IMR-90 (cell line): ENCODE measurements around the gene PAQR9. TPM values are rescaled to one million over a fixed set of nuclear protein-coding genes. Genes with fewer than 3 reads are reported as not detected.

Experiments used
- ATAC-seq: fragments of 200-7000 bp; cut with Tn5 transposase; 2 replicates; pipeline ENCODE4 v1.9.1; 2020; ENCODE audit warnings: low read depth, mild to moderate bottlenecking, moderate library complexity
- BruUV-seq: library from RNA; stranded (reverse); fragments of 400-500 nt; replicated peaks from 2 replicates; lab custom pipeline; 2021; lab: Mats Ljungman, UMichigan
- CTCF ChIA-PET: fragments of 300-600 bp; formaldehyde crosslinking; extraction: SDS; loops from one replicate; lab custom pipeline; 2021; ENCODE audit warnings: antibody characterized with exemption; lab: Yijun Ruan, JAX
- POLR2A ChIA-PET: fragments of 300-600 bp; sonication (Branson Sonifier 250); formaldehyde crosslinking; loops from one replicate; lab custom pipeline; 2022; ENCODE audit warnings: antibody characterized with exemption; ENCODE audit not compliant: unreplicated experiment; lab: Charles Lee
- DNase-seq: peaks from one replicate; pipeline ENCODE4 v3.0.0; 2013
- H2AFZ ChIP-seq: replicated peaks from 2 replicates; pipeline ENCODE3; 2013; ENCODE audit warnings: low read length, mild to moderate bottlenecking; ENCODE audit not compliant: poor library complexity
- H2AK5ac ChIP-seq: 2 replicates; pipeline ENCODE4 v1.6.1; 2013; ENCODE audit warnings: low read depth, low read length, inconsistent platforms
- H2AK9ac ChIP-seq: replicated peaks from 2 replicates; pipeline ENCODE3; 2013; ENCODE audit warnings: mild to moderate bottlenecking, low read depth, low read length, moderate library complexity; ENCODE audit not compliant: poor library complexity
- H2BK120ac ChIP-seq: 2 replicates; pipeline ENCODE4 v1.6.1; 2013; ENCODE audit warnings: low read depth, low read length, inconsistent platforms
- H2BK15ac ChIP-seq: 3 replicates; pipeline ENCODE4 v1.6.1; 2013; ENCODE audit warnings: low read depth, low read length, inconsistent platforms
- H2BK20ac ChIP-seq: 2 replicates; pipeline ENCODE4 v1.6.1; 2013; ENCODE audit warnings: low read depth, mild to moderate bottlenecking, inconsistent platforms, low read length, moderate library complexity
- H2BK5ac ChIP-seq: 2 replicates; pipeline ENCODE4 v1.6.1; 2013; ENCODE audit warnings: mild to moderate bottlenecking, low read depth, low read length, inconsistent platforms; ENCODE audit not compliant: poor library complexity, severe bottlenecking
- H3K14ac ChIP-seq: replicated peaks from 2 replicates; pipeline ENCODE4 v1.6.1; 2013; ENCODE audit warnings: low read depth, low read length, inconsistent platforms
- H3K18ac ChIP-seq: 2 replicates; pipeline ENCODE4 v1.6.1; 2013; ENCODE audit warnings: low read depth, low read length, control low read depth
- H3K23ac ChIP-seq: 2 replicates; pipeline ENCODE4 v1.6.1; 2013; ENCODE audit warnings: low read depth, low read length, inconsistent platforms
- H3K27ac ChIP-seq: 2 replicates; pipeline ENCODE4 v1.5.1; 2013; ENCODE audit warnings: mild to moderate bottlenecking, control low read depth, low read length; ENCODE audit not compliant: insufficient read depth
- H3K27me3 ChIP-seq: 2 replicates; pipeline ENCODE4 v1.6.1; 2013; ENCODE audit warnings: low read length; ENCODE audit not compliant: control insufficient read depth, insufficient read depth
- H3K36me3 ChIP-seq: 2 replicates; pipeline ENCODE4 v1.6.1; 2013; ENCODE audit warnings: low read length, mixed read lengths; ENCODE audit not compliant: control insufficient read depth, insufficient read depth
- H3K4ac ChIP-seq: 2 replicates; pipeline ENCODE4 v1.6.1; 2013; ENCODE audit warnings: low read depth, low read length, inconsistent platforms
- H3K4me1 ChIP-seq: 2 replicates; pipeline ENCODE4 v1.6.1; 2013; ENCODE audit warnings: low read length, mixed read lengths; ENCODE audit not compliant: control insufficient read depth, insufficient read depth
- H3K4me2 ChIP-seq: 2 replicates; pipeline ENCODE4 v1.6.1; 2013; ENCODE audit warnings: low read depth, mild to moderate bottlenecking, control low read depth, low read length, moderate library complexity
- H3K4me3 ChIP-seq: 2 replicates; pipeline ENCODE4 v1.5.1; 2013; ENCODE audit warnings: low read depth, mild to moderate bottlenecking, control low read depth, low read length, moderate library complexity; ENCODE audit not compliant: insufficient read depth
- H3K56ac ChIP-seq: 2 replicates; pipeline ENCODE4 v1.6.1; 2013; ENCODE audit warnings: low read length, inconsistent platforms; ENCODE audit not compliant: insufficient read depth; ENCODE audit errors: extremely low read depth
- H3K79me1 ChIP-seq, 2 experiments: 2 replicates each; pipeline ENCODE4 v1.6.1; 2013; ENCODE audit warnings: low read length in 2 of 2, inconsistent platforms in 1 of 2, low read depth in 1 of 2
- H3K9ac ChIP-seq: 2 replicates; pipeline ENCODE4 v1.6.1; 2013; ENCODE audit warnings: low read depth, low read length, control low read depth
- H3K9me1 ChIP-seq: 2 replicates; pipeline ENCODE4 v1.6.1; 2013; ENCODE audit warnings: low read length, inconsistent platforms; ENCODE audit not compliant: insufficient read depth
- H3K9me3 ChIP-seq: 2 replicates; pipeline ENCODE4 v1.6.1; 2013; ENCODE audit warnings: low read length; ENCODE audit not compliant: control insufficient read depth, insufficient read depth
- H4K20me1 ChIP-seq: 2 replicates; pipeline ENCODE4 v1.6.1; 2013; ENCODE audit warnings: low read length, inconsistent platforms; ENCODE audit not compliant: insufficient read depth
- H4K5ac ChIP-seq: 2 replicates; pipeline ENCODE4 v1.6.1; 2013; ENCODE audit warnings: mild to moderate bottlenecking, low read depth, low read length, control low read depth
- H4K8ac ChIP-seq, 2 experiments: 2 replicates each; pipeline ENCODE4 v1.6.1; 2013; ENCODE audit warnings: low read depth in 2 of 2, low read length in 2 of 2, control low read depth in 1 of 2, inconsistent platforms in 1 of 2
- H4K91ac ChIP-seq: 2 replicates; pipeline ENCODE4 v1.6.1; 2013; ENCODE audit warnings: low read depth, low read length, inconsistent platforms; ENCODE audit not compliant: insufficient read depth
- BHLHE40 ChIP-seq: fragments of 150-350 bp; IDR thresholded peaks from 2 replicates; pipeline ENCODE4 v1.6.1; 2016; ENCODE audit warnings: mild to moderate bottlenecking, low read depth, low read length
- CEBPB ChIP-seq: IDR thresholded peaks from 2 replicates; pipeline ENCODE4 v1.6.1; 2012; ENCODE audit warnings: low read depth, low read length, improper control_type of control experiment
- NFE2L2 ChIP-seq: fragments of 150-350 bp; IDR thresholded peaks from 2 replicates; pipeline ENCODE4 v1.6.1; 2016; ENCODE audit warnings: low read depth, mild to moderate bottlenecking, low read length
- RAD21 ChIP-seq: IDR thresholded peaks from 2 replicates; pipeline ENCODE4 v1.6.1; 2012; ENCODE audit warnings: low read length, improper control_type of control experiment
- WGBS, 2 experiments: methylation state at CpG; one replicate each; pipeline versions ENCODE4 v1.1.5 to v1.1.7; 2013; ENCODE audit warnings: missing lambda C conversion rate in 2 of 2; ENCODE audit not compliant: insufficient read length in 1 of 2; ENCODE audit errors: extremely low coverage in 2 of 2; 5-methylcytosine and 5-hydroxymethylcytosine counted together
- dilution Hi-C: fragments of 300-500 bp; cut with HindIII; formaldehyde crosslinking; loops from one replicate; pipeline ENCODE4 v1.14.3; 2018; ENCODE audit warnings: low sequenced_read_pairs; ENCODE audit not compliant: unreplicated experiment
- in situ Hi-C: fragments of 300-500 bp; cut with MboI; formaldehyde crosslinking; loops from 3 replicates; pipeline ENCODE4 v1.14.3; 2019; ENCODE audit warnings: low sequenced_read_pairs, inconsistent platforms, mixed read lengths
- intact Hi-C: fragments of 100-400 bp; cut with micrococcal nuclease; formaldehyde crosslinking; loops from 2 replicates; pipeline ENCODE4 v1.10.0; 2022
- polyA plus RNA-seq, 3 experiments: library from polyadenylated mRNA; depleted of rRNA; stranded (reverse); fragments of >200 nt; gene quantifications; 2 replicates each; pipeline ENCODE4 v1.2.3, GENCODE V29; 2012; ENCODE audit warnings: low replicate concordance in 1 of 3
- total RNA-seq: library from RNA; depleted of rRNA; stranded (reverse); fragments of >200 nt; gene quantifications from 2 replicates; pipeline ENCODE4 v1.2.3, GENCODE V29; 2012
- TF ChIP-seq, protein P1 (sequence below): fragments of 150-350 bp; IDR thresholded peaks from 2 replicates; pipeline ENCODE4 v1.6.1; 2016; ENCODE audit warnings: low read depth, mild to moderate bottlenecking, low read length, moderate library complexity, borderline replicate concordance

The PAQR9 gene
- total and polyA plus RNA-seq, 2 of the 4 experiments (the other 2 are of a cell fraction), result 0.05 TPM; not detected in 1

- Histone ChIP-seq H3K27me3 (peaks cover 32% of the 10 kb centered on the region), H4K5ac (no peak overlapping the region), H2BK15ac (no peak overlapping the region), H3K23ac (no peak overlapping the region), H2AK5ac (no peak overlapping the region), H3K4me1 (0 out of 2 replicates have a peak, but pooled peaks cover 2% of the 10 kb centered on the region), H2AFZ (peak overlapping the region; percentile 34), H3K18ac (no peak overlapping the region), H3K79me1 (no peaks in the 10 kb centered on the region), H3K56ac (no peak overlapping the region), H3K9ac (no peak overlapping the region), H2AK9ac (no peak overlapping the region), H3K9me1 (no peaks in the 10 kb centered on the region; the same call in 1 of the 2 replicates), H2BK120ac (no peak overlapping the region), H2BK20ac (no peak overlapping the region), H3K14ac (no peak overlapping the region), H4K91ac (no peak overlapping the region), H3K9me3 (peaks cover 2% of the 10 kb centered on the region; the same call in 1 of the 2 replicates), H4K8ac (no peak overlapping the region), H4K20me1 (no peaks in the 10 kb centered on the region), H3K36me3 (no peaks in the 10 kb centered on the region), H2BK5ac (no peak overlapping the region), H3K27ac (no peak overlapping the region), H3K4ac (no peak overlapping the region), H3K4me2 (no peak overlapping the region), H3K4me3 (no peak overlapping the region)
- no TSS peak for BruUV-seq
- no peak for TF ChIP-seq RAD21
- TF ChIP-seq, protein P1, sequence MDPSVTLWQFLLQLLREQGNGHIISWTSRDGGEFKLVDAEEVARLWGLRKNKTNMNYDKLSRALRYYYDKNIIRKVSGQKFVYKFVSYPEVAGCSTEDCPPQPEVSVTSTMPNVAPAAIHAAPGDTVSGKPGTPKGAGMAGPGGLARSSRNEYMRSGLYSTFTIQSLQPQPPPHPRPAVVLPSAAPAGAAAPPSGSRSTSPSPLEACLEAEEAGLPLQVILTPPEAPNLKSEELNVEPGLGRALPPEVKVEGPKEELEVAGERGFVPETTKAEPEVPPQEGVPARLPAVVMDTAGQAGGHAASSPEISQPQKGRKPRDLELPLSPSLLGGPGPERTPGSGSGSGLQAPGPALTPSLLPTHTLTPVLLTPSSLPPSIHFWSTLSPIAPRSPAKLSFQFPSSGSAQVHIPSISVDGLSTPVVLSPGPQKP, result no peak
- TF ChIP-seq BHLHE40, result no peak
- no peak for TF ChIP-seq CEBPB
- no peak for TF ChIP-seq NFE2L2
- ChIA-PET CTCF (interaction anchor here (0.7 kb wide), 1 partner anchor 28 kb away, joined by 4 read pairs; no protein-coding TSS in a partner anchor), POLR2A (no interaction called here)
- in situ Hi-C loops, result no loop called here
- WGBS, 2 experiments, result no CpG with 5 or more reads among the region's 6 CpGs
- intact Hi-C loops, result no loop called here
- peak; percentile 49 for DNase-seq
- dilution Hi-C loops, result no loop called here
- ATAC-seq, result no peak
Observed at GRCh38 chr3:142958707-142959106, 4.8 kb downstream of the PAQR9 start.
